Measurements from ENCODE around the gene CRY1.
"Not testable (repeated sequence)": the region's sequence is repeated elsewhere in the genome, so short reads cannot be mapped to it uniquely, and the experiment has no call there.

CRY1 gene

DNA sequence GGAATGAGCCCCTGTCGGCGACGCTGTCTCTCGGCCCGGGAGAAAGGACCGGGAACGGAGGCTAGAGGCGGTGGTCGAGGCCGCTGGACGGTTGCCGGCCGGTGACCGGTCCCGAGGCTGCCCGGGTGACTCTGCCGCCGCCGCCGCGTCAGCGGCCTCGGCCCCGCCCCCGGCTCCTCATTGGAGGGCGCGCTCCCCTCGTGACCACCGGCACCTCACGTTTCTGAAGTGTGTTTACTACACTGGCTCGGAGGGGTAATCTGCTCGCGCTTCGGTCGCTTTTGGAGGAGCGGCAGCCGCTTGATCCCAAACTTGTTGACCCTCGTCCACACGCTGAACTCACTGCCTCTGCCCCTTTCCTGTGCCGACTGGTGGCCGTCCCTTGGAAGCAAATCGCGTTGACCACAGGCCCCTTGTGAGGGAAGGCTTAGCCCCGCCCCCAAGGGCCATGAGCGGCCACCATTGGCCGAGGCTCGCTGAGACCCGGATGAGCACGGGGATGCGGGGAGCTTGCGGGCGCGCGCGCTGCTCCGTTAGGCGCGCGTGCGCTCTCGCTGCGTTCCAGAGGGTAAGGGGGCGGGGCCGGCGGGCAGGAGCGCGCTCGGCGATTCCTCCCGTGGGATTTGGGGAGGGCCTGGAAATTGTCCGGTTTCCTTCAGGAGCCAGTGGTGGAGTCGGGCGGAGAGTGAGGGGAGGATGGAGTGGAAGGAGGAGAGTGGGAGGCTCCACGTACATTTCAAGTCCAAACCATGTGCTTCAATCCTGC is at the start of gene CRY1:
Gene CRY1 (minus strand): TSS at position 133 of the 766 bp plus-strand sequence. CDS start 588 bp downstream, outside the sequence.
- DNase-seq = peak; percentile 91 to 94

DNA sequence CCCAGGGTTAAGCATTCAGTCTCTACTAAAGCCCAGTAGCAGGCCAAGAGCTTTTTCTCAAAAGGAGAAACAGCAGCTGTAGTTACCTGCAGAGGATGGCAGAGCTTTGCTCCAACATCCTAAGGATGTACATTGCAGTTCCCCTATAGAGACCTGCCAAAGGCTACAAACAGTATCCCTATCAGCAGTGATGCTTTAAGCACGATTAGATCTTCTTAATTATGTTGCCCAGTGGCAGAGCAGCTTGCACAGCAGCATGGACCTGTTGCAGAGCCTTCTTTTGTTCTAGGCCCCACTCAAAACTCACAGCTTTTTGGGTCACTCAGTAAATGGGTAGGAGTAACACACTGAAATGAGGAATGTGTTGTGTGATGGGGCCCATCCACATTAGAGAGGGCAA is 46.4 kb upstream of the CRY1 start:
- DNase-seq = no peak

DNA sequence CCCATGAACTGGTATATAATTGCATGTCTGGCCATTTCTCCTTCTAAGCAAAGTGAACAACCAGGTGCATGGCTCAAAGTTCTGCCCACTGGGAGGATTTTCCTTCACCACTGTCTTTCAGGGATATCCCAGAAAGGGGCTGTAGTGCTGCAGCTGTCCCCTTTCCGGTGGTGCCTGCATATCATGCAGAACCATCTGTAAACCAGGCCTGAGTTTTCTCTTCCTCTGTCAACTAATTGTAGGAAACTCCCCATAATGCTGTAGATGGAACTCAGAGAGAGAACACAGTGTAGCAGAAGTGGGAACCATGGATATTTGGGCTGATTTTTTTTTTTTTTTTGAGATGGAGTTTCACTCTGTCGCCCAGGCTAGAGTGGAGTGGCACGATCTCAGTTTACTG is 45.6 kb upstream of the CRY1 start:
- no peak for DNase-seq

DNA sequence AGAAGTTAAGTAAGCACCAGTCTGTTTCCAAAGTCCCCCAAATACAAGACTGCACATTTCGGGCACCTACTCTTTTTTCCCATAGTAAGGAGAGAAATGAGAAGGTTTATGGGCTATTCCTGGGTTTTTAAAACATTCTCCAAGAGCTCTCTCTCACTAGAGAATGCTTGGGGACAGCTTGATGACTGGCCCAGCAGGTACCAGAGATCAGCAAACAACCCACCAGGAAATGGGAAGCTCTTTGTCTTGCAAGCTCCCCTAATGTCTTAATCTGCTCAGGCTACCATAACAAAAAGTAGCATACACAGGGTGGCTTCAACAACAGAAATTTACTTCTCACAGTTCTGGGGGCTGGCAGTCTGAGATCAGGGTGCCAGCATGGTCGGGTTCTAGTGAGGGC is 41.8 kb upstream of the CRY1 start:
- no peak for DNase-seq

DNA sequence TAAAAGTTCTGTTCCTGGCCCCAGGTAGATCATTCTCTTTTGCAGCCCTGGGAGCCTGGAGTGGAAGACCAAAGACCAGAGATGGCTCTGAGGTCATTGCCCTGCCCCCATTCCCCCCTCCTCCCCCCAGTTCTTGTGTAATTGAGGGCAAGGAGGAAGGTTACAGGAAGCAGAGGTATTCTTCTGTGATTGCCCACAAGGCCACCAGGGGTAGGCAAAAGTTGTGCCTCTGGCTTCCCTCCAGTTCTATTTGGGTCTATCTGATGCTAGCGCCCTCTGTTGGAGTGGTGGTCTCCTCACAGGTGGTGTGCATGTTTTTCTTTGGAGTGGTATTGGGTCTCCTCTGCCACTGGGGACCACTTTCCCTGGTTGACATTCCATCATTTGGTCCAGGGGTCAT is 41.2 kb upstream of the CRY1 start:
- DNase-seq = peak; percentile 15 to 48

DNA sequence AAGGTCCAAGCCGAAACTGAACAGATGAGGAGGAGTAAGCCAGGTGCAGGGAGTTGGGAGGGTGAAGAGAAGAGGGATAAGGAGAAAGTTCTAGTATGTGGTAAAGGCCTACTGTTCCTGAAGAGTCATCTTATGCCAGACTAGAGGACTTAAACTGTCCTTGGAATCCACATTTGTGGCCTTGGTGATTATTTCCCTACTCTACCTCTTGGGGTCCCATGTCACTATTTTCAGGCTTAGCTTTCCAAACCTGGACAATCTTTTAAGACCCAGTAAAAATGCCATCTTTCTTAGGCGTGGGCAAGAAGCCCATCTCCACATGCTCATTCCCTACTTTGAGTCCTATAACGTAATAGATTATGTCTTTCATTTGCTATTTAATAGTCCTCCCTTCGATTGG is 40.1 kb upstream of the CRY1 start:
- DNase-seq = no peak

DNA sequence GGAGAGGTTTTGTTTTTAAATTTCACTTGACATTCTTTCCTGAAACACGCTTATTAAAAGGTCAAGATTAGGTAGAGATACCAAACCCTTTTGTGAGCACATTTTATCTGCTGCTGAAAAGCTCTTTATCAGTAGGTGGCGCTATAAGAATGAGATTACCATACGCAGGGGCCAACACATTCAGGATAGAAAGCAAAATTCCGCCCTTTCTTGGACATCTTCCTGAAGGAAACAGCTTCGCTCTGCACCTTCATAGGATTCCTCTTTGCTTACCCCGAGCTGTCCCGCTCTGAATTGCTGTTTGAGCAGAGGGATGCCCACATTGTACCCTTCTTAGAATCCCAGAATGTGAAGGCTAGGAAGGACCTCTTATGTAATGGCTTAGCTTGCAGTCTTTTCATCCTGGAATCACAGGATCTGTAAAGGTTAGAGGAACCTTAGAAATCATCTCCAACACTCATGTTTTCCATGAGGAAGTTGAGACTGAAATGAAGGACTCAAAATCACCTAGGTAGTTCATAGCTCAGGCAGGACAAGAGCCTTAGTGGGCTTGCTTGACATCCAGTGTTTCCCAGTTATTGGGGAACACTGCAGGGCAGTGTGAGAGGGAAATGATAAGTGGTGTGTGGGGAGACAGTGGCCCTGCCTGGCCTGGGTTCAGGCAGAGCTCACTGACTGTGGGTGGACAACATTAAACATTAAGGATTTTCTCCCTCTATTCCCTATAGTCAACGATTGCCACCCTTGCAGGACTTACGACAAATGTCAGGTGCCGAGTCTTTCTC is 38.7 kb upstream of the CRY1 start:
- peak in 1 of 2 donors; percentile 63 for DNase-seq

DNA sequence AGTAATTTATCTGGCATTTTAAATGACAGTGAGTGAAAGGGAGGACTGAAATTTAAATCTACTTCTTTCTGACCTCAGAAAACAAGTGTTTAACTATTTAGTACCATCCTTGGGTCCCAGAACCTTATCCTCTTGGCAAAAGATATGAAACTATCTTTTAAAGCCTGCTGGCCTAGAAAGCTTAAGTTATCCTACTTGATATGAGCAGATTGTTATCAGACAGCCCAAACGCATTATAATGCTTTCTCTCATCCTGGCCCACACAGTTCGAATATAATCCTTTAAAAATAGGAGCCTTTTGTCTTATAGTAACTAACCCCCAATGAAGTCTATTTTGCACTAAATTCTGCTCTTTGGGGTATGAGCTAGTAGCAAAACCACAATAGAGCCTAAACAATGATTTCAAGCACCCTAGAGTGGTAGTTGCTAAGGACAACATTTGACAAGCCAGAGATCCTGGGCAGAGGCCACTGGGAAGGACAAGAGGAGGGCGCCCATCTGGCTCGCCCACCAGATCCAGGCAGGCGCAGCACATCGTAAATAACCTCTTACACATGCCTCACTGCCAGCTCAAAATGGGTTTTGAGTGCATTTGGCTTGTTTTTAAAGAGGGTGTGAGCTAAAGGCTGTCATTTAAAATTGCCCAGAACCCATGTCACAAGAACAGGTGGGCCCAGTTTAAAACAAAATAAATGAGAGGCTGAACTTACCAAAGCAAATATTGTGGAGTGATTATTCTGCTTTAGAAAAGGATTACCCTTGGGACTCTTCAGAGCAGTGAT is 37.7 kb upstream of the CRY1 start:
- no peak for DNase-seq

DNA sequence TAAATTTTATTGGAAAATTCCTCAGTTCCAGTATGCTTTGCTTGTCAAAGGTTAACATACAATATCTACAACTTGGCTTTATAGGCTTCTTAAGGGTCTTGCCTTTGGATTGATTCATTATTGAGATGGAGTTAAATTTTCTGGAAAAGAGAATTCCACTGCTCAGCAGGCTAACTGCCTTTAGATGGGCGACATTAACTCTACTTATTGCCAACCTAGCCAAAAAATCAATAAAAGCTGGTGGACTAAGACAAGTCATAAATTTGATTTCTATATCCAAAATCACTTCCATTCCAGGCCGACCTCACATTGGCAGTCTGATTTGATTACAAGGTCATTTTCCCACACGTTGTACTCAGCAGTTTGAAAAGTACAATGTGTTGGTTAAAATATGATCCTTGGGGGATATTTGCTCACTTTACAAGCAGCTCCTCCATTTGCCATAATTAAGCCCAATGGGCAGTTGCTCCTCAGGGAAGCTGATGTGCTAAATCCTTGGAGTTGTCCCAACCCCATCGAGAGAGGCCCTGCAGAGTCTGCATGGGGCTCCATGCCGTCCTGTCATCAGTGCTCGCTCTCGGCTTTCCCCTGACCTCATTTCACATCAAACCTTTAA is 36.1 kb upstream of the CRY1 start:
- no peak for DNase-seq

DNA sequence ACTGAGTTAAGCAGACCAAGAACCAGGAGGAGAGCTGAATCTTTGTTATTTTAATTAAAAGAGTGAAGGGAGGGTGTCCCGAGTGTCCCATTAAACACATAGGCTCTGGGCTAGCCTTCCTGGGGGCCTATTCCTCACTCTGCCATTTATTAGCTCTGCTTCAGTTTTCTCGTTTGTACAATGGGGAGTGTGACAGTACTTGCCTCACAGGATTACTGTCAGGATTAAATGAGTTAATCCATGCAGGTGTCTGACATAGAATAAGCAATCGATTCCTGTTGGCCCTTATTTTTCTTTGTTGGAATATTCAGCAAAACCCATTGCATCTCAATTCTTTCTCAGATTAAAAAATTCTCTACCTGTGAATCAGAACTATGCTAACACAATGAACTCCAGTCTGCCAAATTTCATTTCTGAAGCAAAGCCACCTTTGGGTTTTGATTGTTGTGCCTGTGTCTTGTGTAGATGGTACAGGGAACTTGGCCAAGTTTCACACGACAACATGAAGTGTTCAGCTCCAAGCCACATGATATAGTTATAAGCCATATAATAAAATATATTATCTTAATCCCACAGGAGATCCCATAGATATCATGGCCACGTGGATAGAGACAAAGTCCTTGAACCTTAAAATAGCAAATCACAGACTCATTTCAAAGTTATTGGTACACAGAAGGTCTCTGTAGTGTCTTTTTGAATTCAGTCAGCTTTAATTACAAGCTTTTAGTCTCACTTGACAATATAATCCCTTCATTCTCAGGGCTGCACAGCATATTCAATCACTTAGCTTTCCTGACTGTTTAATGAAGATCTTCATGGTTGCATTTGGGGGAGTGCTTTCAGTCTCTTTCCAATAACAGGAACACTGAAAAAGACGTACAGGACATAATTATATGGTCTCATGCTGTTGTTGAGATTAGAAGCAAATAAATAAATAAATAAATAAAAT is 34.4 kb upstream of the CRY1 start:
- no peak for DNase-seq

DNA sequence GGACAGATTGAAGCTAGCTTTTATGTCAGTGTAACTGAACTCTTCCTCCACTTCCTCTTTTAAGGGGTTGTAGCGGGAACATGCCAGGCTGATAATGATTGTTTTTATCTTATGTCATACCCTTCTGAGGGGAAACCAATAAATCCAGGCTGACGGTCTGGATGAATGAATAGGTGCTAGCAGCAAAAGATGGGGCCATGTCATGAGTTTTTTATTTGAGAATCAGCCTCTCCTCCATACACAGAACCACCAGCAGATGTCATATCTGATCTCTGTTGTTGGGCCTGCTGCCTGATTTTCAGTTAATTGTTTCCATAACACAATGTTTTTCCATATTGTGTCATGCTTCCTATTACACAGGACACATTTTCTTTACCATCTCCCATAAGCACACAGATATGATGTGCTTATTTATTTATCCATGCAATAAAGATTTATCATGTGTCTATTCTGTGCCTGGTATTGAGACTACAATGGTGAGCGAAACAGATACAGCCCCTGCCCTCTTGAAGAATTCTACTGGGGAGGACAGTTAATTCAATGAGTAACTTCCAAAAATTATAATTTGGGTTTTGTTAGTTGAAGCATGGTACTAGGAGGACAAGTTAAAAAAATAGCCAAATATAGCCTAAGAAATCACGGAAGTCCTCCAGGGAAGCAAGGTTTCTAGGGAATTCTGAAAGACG is 33.6 kb upstream of the CRY1 start:
- DNase-seq = no peak

DNA sequence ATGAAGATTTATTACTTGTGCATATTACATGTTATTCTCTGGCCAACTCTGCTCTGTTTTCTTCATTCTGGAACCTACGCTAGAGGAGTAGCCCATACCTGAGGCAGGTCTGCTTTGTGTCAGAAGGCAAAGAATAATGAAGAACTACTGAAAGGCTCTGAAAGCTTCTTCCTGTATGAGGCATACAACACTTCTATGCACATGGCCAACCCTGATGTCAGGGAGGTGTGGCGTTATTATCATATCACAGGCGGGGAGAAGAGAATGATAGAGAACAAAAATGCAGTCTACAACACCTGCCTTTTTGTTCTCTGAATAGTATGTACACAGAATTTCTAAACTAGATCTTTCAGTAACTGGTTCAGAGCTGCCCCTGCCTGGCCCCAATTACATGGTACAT is 32.5 kb upstream of the CRY1 start:
- no peak for DNase-seq

DNA sequence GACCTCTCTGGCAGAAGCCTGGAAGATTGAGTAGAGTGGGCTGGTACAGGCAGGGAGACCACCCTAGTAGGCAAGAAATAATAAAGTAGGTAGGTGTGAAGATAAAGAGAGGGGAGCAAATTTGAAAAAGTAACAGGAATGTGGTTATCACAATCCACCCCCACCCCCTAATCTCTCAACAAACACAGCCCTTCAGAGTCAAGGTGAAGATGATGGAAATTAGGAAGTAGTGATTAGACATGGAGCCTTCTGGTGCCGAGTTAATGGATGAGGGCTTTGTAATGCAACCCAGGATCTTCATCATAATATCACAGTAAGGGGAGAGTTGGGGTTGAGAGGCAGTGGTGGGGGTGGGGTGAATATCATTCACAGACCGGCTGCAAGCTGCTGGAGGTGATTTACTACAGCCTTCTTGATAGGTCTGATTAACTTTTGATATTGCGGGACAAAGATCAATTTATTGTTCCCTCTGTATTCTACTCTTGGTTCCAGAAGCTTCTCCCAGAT is 29.2 kb upstream of the CRY1 start:
- no peak for DNase-seq

DNA sequence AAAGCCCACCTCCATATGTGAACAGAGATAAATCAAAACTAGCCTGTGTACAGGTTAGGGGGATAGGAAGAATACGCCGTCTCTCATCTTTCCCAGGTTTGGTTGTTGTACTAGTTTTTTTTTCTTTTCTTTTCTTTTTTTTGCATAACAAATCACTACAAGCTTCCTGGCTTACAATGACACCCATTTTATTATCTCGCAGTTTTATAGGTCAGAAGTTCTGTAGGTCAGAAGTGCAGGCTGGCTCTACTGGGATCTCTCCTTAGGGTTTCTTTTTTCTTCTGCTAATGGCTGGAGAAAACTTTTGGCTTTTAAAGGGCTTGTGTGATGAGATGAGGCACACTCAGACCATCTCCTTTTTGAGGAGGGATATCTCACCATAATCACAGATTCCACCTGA is 25.7 kb upstream of the CRY1 start:
- DNase-seq = no peak

DNA sequence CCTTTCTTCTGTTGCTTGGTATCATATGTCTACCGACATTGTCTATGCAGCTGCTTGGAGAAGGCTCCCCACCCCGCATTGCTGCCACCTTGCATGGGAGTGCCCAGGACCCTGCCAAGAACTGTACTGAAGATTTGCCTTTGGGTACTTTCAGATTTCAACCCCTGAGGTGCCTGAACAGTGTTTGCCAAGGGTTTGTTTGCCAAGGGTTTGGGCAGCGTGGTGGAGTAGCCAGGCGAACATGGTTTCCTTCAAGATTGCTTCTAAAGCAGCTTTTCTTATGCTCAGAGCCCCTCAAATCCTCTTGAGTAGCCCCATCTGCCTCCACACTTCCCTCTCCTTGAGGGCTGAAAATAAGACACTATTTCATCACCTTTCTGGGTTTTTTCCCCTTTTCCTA is 25.3 kb upstream of the CRY1 start:
- no peak for DNase-seq

DNA sequence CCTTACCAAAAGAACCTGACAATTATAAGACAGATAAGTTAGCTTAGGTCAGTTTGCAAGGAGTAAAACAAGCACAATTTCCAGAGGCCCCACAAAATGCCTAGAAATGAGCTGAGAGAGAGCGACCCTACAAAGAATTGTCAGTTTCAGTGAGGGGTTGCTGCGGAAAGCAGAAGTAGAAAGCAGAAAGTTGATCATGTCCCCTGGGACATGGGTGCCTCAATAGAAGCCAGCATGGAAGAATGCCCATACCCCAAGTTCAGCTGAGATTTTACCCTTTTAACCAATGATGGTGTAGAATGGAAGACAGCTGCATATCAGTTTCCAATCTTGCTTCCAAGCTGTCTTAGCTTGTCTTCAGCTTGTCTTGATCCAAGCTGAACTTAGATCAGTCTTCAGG is 21.8 kb upstream of the CRY1 start:
- DNase-seq = no peak

DNA sequence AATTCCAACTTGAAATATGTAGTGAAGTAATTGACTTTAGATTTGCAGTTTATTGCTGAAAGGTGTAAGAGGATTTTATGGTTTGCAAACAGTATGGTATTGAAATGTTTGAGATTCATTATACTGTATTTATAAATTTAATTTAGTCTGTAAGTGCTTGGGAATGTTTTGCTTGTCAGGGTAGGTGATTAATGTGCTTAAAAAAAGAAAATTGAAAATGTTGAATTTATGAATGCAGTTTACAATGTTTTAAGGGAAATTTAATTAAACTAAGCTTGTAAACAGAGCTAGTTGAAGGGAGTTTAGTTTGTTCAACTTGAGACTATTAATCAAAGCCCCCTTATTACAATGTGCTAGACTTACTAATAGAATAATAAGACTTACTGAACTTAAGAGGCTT is 18.0 kb upstream of the CRY1 start:
- no peak for DNase-seq

DNA sequence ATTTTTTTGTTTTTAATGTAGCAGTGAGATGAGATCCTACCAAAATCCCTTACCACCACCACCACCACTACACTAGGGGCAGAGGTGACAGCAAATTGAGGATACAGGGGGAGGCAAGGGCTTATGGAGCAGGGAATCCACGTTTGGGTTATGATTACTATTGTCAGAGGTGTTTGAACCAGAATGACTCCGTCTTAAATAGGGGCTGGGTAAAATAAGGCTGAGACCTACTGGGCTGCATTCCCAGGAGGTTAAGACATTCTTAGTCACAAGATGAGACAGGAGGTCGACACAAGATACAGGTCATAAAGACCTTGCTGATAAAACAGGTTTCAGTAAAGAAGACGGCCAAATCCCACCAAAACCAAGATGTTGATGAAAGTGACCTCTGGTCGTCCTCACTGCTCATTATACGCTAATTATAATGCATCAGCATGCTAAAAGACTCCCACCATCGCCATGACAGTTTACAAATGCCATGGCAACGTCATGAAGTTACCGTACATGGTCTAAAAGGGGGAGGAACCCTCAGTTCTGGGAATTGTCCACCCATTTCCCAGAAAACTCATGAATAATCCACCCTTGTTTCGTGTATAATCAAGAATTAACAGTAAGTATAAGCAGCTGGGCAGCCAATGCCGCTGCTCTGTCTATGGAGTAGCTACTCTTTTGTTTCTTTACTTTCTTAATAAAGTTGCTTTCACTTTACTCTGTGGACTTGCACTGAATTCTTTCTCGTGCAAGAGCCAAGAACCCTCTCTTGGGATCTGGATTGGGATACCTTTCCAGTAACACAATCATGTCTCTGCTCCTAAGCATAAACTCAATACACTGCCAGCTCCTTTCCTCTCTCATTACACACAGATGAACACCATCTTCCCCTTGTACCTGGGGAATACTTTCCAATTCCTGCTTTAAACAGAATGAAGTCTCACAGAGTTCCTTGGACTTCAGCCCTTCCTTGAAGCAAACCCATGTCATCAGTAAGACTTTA is 16.7 kb upstream of the CRY1 start:
- no peak for DNase-seq

DNA sequence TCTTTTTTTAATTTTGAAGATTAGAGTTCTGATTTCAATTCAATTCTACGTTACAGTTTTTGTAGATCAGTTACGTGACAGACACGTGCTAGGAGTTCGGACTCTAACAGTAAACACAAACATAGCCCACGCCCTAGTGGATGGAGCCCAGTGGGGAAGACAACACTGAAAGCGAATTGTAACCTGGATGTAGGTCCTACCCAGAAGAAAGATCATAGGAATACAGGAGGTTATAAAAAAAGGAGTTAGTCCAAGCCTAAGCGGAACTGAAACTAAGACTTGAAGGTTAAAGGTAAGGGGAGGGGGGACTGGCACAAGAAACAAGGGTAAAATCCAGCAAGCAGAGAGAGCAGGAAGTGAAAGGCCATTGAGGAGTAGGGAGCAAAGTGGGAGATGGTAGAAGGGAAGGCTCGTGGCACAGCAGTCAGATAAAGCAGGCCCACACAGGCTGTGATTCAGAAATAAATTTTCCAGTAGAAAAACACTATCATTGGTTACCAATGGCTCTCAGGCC is 15.7 kb upstream of the CRY1 start:
- DNase-seq = no peak

DNA sequence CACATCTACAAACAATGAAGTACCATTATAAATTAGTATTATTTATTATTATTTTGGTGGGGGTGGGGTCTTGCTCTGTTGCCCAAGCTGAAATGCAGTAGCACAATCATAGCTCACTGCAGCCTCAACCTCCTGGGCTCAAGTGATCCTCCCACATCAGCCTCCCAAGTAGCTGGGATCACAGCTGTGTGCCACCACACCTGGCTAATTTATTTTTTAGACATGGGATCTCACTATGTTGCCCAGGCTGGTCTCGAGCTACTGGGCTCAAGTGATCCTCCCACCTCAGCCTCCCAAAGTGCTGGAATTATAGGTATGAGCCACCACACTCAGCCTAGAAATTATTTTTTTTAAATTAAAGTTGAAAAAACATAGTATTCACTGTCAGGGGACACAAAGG is 15.0 kb upstream of the CRY1 start:
- DNase-seq = not testable (repeated sequence)
